HK-2 (cell line): ENCODE results near the gene LMNTD2.

Experiments used
- DNase-seq: peaks from one replicate; pipeline ENCODE4 v3.0.0-alpha.2; 2018; ENCODE audit not compliant: unreplicated experiment

The LMNTD2 gene

DNA sequence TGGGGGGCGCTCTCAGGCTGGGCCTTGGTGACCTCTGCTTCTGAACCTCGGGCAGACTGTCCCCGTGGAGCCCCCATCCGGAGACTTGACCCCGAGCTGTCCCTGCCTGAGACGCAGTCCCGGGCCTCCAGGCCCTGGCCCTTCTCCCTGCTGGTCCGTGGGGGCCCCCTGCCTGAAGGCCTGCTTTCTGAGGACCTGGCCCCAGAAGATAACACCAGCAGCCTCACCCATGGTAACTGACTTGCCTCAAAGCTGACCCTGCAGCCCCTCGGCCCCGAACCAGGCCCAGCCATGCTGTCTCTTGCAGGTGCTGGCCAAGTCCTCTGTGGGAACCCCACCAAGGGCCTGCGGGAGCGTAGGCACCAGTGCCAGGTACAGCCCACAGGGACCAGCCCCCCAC, 8.9 kb downstream of the LMNTD2 start:
- DNase-seq = no peak

DNA sequence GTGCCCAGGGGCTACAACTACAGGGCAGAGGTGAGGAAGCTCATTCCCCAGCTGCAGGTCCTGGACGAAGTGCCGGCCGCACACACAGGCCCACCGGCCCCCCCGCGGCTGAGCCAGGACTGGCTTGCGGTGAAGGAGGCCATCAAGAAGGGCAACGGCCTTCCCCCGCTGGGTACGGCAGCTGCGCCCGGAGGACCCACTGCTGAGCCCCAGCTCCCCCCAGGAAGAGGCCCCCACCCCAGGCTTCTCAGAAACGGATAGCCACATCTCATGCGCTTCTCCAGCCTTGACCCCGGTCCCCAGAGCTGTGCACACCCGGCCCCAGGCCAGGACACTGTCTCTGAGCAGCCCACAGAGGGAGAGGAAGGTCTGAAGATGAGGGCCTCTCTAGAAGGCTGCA, 9.4 kb downstream of the LMNTD2 start:
- no peak for DNase-seq

GRCh38 chr11:550746-551085, 9.8 kb downstream of the LMNTD2 start:
- no peak for DNase-seq

- DNase-seq = no peak
Observed at GRCh38 chr11:550021-550745, 10.4 kb downstream of the LMNTD2 start.

DNA sequence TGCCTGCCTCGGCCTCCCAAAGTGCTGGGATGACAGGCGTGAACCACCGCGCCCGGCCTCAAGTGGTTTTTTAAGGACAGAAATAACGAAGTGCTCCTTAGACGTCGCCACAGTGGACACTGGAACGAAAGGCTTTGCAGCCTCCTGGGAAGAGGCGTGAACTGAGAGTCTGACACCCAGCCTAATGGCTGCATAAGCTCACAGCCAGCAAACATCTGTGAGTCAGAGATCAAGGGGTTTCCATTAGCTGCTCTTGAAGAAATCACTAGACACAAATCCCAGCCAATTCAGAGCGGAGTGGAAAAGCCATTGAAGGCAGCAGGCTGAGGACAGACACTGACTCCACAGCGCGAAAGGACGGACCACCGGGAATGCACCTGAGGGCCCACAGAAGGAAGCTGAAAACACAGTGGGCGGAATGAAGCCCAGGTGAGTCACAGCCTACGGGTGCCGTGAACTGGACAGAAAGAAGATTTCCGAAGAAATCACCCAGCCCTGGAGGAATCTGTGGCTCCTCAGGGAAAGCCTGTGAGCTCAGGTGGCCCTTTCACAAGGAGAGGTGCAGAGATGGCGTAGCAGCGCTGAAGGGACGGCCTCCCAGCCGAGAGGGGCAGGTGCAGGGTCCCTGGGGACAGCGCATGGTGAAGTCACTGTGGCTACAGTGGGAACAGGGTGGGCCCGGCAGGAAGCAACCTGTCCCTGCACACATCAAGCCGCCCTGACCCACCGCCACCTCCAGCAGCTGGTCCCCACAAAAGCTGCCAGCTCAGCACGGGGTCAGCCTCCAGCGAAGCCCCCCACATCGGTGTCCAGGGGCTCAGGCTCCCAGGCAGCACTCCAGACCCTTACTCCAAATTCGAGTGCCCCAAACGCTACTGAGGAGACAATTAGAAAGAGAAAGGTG, 11.6 kb downstream of the LMNTD2 start:
- DNase-seq = peak; percentile 38

GRCh38 chr11:545171-545570, 15.4 kb downstream of the LMNTD2 start:
- DNase-seq = no peak

- no peak for DNase-seq
Observed at GRCh38 chr11:544817-545166, 15.7 kb downstream of the LMNTD2 start.

- DNase-seq = no peak
Observed at GRCh38 chr11:541433-541885, 19.1 kb downstream of the LMNTD2 start.

- no peak for DNase-seq
Observed at GRCh38 chr11:540583-541432, 19.7 kb downstream of the LMNTD2 start.

- DNase-seq = no peak
Observed at GRCh38 chr11:539971-540481, 20.5 kb downstream of the LMNTD2 start.

DNA sequence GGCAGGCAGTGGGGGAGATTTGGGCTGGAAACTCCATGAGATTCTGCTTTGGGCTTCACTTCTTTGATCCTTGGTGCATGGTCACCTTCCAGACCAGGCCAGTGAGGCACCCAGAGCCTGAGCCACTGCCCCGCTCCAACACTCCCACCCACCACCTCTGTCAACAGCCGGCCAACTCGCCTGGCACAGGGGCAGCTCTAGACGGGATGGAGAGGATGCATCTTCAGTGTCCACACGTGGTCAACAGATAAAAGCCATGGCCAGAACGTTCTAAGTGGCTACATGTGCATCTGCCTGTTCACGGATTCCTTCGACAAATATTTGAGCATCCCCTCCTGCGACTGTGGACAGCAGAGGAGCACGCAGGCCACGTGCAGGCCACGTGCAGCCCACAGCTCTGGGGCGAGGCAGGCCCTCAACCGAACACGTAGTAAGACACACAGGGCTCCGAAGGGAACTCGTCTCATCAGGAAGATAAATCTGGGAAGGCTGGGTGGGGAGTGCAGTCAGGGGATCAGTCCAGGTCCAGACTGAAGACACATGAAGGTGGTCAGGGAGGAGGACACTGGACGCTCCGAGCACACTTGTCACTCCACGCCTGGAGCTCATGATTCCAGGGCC, 22.0 kb downstream of the LMNTD2 start:
- DNase-seq = no peak

DNA sequence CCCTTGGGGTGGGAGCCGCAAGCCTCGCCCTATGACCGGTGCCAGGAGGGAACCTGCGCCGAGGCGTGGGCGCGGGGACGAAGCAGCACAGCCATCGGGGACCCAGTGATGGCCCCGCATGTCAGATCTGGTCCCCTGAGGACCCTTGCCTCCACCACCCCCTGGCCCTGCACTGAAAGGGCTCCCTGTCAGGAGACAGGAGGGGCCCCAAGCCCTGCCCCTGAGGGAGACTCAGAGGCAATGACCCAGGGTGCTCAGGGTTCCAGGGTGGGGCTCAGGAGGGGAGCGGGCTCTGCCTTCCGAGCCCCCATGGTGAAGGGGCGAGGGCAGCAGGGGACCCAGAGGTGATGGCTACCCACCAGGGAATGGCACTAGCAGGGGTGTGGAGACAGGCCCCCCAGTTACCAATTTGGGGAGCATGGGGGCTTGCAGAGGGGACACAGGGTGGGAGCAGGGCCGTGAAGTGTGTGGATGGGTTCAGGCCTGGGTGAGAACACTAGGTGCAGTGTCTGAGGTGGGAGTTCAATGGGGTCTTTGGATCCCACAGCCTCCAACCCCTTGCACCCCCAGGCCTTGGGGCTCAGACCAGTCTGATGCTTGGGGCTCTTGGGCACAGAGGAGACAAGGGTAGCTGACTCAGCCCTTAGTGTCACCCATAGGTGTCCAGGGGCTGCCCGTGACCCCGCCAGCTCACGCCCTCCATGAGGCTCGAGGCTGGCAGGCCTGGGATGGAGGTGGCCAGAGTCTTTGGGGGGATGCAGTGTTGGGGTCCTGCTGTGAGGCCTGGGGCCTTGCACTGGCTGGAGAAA, 22.7 kb downstream of the LMNTD2 start:
- DNase-seq = no peak

DNA sequence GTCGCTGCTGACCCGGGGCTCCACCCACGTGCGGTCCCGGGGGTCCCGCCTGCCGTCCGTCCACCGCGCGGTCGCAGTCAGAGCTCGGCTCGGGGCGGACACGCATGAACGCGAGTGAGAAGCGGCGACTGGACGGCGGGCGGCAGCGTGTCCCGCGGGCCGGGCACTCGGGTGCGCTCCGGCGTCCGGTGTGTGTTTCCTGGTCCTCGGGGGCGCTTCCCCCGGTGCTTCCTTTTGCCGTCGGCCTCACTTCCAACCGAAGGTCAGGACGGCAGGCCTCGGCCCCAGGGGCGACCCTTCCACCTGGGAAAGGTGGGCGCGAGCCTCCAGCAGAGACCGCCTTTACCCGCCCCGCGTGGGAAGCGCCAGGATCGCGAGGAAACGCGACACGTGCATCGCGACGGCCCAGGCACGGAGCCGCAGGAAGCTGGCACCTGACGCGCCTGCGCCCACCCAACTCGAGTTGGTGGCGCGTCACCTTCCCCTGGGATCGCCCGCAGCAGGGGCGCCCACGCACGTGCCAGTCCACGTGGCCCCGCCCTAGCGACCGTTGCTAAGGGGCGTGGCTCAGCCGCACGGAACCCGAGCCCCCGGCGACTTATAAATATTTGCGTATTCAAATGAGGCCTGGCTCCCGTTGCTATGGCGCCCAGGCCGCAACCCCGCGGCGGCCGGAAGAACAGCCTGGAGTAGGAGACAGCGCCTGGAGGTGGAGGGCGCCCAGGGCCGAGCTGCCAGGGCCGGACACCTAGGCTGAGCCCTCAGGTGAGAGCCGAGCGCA, 23.5 kb downstream of the LMNTD2 start, which contains the start of gene LRRC56:
TSS of gene LRRC56 (plus strand) at position 687 of the 781 bp plus-strand sequence. CDS start 3,158 bp downstream, outside the sequence.
- DNase-seq = peak; percentile 79

DNA sequence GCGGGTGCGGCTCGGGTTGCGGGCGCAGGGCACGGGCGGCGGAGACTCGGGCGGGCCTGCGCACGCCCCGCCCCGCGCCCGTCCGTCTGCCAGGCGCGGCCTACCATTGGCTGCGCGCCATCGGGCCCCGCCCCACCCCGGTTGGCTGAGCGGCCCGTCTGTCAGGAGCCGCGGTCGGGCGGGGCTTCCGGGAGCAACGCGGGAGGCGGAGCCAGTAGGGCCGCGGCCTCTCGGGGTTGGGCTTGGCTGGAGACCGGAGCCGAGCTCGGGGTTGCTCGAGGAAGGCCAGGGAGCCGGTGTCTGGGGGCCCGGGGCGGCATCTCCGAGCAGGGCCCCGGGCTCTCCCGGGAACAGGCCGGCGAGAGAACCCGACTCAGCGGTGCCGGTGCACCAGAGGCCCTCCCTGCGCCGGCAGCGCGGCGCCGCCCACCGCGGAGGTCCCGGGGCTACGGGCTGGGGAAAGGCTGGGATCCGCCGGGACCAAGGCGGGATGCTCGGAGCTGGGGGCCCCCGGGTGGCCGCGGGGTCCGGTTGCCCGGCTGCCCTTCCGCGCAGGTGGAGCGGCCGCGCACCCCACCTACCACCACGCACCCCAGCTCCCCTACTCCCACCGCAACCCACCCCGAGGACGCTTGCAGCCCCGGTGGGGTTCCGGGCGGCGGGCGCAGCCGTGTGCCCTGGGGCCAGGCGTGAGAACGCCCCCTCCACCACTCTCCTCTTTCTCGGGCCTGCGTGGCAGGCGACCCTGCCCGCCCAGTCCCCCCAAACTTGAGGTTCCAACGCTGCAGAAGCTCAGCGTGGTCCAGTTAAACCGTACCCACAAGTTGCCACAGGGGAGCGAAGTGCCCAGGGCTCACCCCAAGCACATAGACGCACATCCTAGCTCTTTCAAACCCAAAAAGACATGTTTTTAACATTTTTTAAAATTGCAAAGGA, 24.8 kb downstream of the LMNTD2 start, which contains the start of gene HRAS:
TSS of gene HRAS (minus strand) at position 58 of the 936 bp plus-strand sequence.
- peak; percentile 92 for DNase-seq

DNA sequence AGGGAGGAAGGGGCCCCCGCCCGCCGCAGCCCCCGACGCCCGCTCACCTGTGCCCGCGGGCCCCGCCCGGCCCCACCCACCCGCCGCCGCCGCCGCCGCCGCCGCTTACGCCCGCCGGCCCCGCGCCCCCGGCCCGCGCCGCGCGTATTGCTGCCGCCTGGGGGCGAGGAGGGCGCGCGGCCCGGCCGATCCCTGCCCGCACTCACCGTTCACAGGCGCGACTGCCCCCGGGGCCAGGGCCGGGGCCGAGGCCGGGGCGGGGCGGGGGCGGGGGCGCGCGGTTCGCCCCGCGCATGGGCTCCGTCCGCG, 25.4 kb downstream of the LMNTD2 start:
- DNase-seq = no peak

GRCh38 chr11:534396-535209, 25.9 kb downstream of the LMNTD2 start:
- DNase-seq = no peak

- no peak for DNase-seq
Observed at GRCh38 chr11:533586-534395, 26.7 kb downstream of the LMNTD2 start.
